Nephron progenitor cell (in vitro differentiated cells): ENCODE results near the gene ZNRF3.
A peak's percentile ranks its signal among the peaks of the same experiment; 100 is the strongest.

Experiments used
- DNase-seq: peaks from one replicate; pipeline ENCODE4 v3.0.0; 2021
- H3K27ac Mint-ChIP-seq: 2 replicates; pipeline ENCODE4 v1.8.0; 2021; ENCODE audit warnings: mild to moderate bottlenecking, moderate library complexity, mixed read lengths
- H3K27me3 Mint-ChIP-seq: 2 replicates; pipeline ENCODE4 v1.8.0; 2021; ENCODE audit warnings: mild to moderate bottlenecking, low read depth, mixed read lengths; ENCODE audit not compliant: poor library complexity
- H3K36me3 Mint-ChIP-seq: 2 replicates; pipeline ENCODE4 v1.8.0; 2021; ENCODE audit warnings: low read depth, mixed read lengths
- H3K4me1 Mint-ChIP-seq: 2 replicates; pipeline ENCODE4 v1.8.0; 2021; ENCODE audit warnings: mixed read lengths
- H3K4me3 Mint-ChIP-seq: 2 replicates; pipeline ENCODE4 v1.8.0; 2021; ENCODE audit warnings: mild to moderate bottlenecking, moderate library complexity, mixed read lengths
- H3K9me3 Mint-ChIP-seq: 2 replicates; pipeline ENCODE4 v1.8.0; 2021; ENCODE audit warnings: mild to moderate bottlenecking, moderate library complexity, mixed read lengths
- CTCF ChIP-seq: fragments of 200-600 bp; sonication (generic); IDR thresholded peaks from 2 replicates; pipeline ENCODE4 v1.5.0; 2021; ENCODE audit warnings: antibody characterized with exemption

The ZNRF3 gene

DNA sequence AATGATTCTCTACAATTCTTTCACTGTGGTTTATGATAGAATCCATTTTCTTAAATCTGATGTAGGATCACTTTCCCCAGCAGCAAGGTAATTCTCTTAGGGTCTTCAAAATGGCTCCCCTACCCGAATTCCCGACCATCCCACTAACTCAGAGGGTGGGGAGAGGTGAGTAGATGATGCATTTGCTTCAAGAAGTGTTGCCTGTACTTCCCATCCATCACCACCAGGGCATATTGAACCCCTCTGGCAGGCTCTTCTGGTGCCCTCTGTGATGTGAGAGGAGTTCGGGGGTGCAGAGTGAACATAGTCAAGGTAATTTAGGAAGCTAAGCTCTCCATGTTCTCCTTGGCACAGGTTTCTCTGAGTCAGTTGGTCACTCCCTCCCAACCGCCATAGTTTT lies 52.3 kb downstream of the ZNRF3 start:
- peaks cover 92% of the 10 kb centered on the region for H3K4me1 Mint-ChIP-seq
- no peak overlapping the region for H3K4me3 Mint-ChIP-seq
- peak overlapping the region; percentile 89 for H3K27ac Mint-ChIP-seq
- no peak for DNase-seq
- H3K27me3 Mint-ChIP-seq = no peaks in the 10 kb centered on the region
- H3K9me3 Mint-ChIP-seq = no peaks in the 10 kb centered on the region
- H3K36me3 Mint-ChIP-seq = no peaks in the 10 kb centered on the region
- peak; percentile 25 for TF ChIP-seq CTCF

- peak overlapping the region; percentile 85 for H3K27ac Mint-ChIP-seq
- no peaks in the 10 kb centered on the region for H3K9me3 Mint-ChIP-seq
- peaks cover 92% of the 10 kb centered on the region for H3K4me1 Mint-ChIP-seq
- no peak for DNase-seq
- no peak for TF ChIP-seq CTCF
- H3K4me3 Mint-ChIP-seq = no peak overlapping the region
- H3K36me3 Mint-ChIP-seq = no peaks in the 10 kb centered on the region
- no peaks in the 10 kb centered on the region for H3K27me3 Mint-ChIP-seq
These were observed 52.8 kb downstream of the ZNRF3 start for GRCh38 chr22:28936200-28936599.

DNA sequence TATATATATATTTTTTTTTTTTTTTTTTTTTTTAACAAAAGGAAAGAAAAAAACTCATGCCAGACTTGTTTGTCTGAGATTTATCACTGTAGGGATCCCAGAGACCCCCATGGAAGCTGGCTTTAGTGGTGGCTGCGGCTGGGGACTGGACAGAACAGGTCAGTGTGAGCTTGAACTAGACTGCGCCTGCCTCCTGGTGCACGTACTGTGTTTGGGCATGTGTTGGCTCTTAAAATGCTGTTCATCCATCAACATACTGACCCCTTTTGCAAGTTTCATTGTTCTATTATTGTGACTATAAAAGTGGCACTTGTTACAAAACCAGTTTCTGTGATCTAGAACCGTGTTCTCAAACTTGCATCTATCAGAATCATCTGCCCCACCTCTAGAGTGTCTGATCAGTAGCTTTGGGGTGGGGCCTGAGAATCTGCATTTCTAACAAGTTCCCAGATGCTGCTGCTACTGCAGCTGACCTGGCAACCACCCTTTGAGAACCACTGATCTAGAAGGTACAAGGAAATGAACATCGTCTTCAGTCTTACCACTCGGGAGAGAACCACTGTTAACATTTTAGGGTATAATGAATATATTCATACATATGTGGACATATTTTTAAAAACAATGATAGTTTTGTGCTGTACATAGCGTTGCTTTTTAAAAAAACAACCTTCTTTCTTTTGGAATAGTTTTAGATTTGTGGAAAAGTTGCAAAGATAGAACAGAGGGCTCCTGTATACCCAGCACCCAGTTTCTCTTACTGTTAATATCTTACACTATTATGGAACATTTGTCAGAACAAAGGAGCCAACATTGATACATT lies 54.0 kb downstream of the ZNRF3 start:
- Mint-ChIP-seq H3K27ac (peak overlapping the region; percentile 59), H3K27me3 (no peaks in the 10 kb centered on the region), H3K9me3 (no peaks in the 10 kb centered on the region), H3K36me3 (no peaks in the 10 kb centered on the region), H3K4me3 (no peak overlapping the region), H3K4me1 (peaks cover 92% of the 10 kb centered on the region)
- TF ChIP-seq CTCF = no peak
- DNase-seq = no peak

- Mint-ChIP-seq H3K36me3 (no peaks in the 10 kb centered on the region), H3K9me3 (no peaks in the 10 kb centered on the region), H3K27ac (no peak overlapping the region), H3K27me3 (no peaks in the 10 kb centered on the region), H3K4me3 (no peak overlapping the region), H3K4me1 (peaks cover 92% of the 10 kb centered on the region)
- DNase-seq = no peak
- TF ChIP-seq CTCF = no peak
These were observed 55.0 kb downstream of the ZNRF3 start for GRCh38 chr22:28938286-28938833.

GRCh38 chr22:28939394-28939793 lies 56.0 kb downstream of the ZNRF3 start:
- H3K27me3 Mint-ChIP-seq = no peaks in the 10 kb centered on the region
- peaks cover 91% of the 10 kb centered on the region for H3K4me1 Mint-ChIP-seq
- H3K4me3 Mint-ChIP-seq = peak overlapping the region; percentile 9
- no peak for DNase-seq
- no peak for TF ChIP-seq CTCF
- H3K9me3 Mint-ChIP-seq = peaks cover 4% of the 10 kb centered on the region
- H3K36me3 Mint-ChIP-seq = peaks cover 6% of the 10 kb centered on the region
- peak overlapping the region; percentile 99 for H3K27ac Mint-ChIP-seq

GRCh38 chr22:28939932-28940331 lies 56.6 kb downstream of the ZNRF3 start:
- H3K27me3 Mint-ChIP-seq = no peaks in the 10 kb centered on the region
- no peak for TF ChIP-seq CTCF

More at GRCh38 chr22:28939932-28940331, 56.6 kb downstream of the ZNRF3 start:
- peaks cover 8% of the 10 kb centered on the region for H3K36me3 Mint-ChIP-seq
- peaks cover 86% of the 10 kb centered on the region for H3K4me1 Mint-ChIP-seq
- no peak for DNase-seq
- peak overlapping the region; percentile 99 for H3K27ac Mint-ChIP-seq
- peaks cover 4% of the 10 kb centered on the region for H3K9me3 Mint-ChIP-seq
- H3K4me3 Mint-ChIP-seq = peak overlapping the region; percentile 9
